HG03378 (cell line): Measurements from ENCODE around the gene ISG20L2.

ENCODE experiments used
- ATAC-seq: cut with Tn5 transposase; IDR thresholded peaks from one replicate; pipeline ENCODE4 v1.9.1; 2021; ENCODE audit warnings: mild to moderate bottlenecking, moderate library complexity; ENCODE audit not compliant: unreplicated experiment

Gene ISG20L2

DNA sequence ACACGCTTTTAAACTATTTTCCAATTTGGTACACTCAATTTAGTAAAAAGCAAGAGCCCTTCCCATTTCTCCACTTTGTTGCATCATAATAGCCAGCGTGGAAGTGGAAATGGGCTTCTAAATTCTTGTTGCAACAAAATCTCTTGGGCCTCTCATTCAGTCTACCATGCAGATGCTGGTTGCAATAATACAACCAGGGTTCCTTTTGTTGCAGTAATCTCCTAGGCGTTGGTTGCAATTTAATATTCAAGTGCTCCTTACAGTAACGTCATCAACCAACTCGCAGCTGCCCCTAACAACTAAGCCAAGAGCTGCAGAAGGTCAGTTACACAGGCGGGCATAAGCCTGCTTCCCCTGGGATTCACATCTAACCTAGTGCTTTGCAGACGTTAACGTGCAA lies 25.7 kb upstream of the ISG20L2 start:
- no peak for ATAC-seq

DNA sequence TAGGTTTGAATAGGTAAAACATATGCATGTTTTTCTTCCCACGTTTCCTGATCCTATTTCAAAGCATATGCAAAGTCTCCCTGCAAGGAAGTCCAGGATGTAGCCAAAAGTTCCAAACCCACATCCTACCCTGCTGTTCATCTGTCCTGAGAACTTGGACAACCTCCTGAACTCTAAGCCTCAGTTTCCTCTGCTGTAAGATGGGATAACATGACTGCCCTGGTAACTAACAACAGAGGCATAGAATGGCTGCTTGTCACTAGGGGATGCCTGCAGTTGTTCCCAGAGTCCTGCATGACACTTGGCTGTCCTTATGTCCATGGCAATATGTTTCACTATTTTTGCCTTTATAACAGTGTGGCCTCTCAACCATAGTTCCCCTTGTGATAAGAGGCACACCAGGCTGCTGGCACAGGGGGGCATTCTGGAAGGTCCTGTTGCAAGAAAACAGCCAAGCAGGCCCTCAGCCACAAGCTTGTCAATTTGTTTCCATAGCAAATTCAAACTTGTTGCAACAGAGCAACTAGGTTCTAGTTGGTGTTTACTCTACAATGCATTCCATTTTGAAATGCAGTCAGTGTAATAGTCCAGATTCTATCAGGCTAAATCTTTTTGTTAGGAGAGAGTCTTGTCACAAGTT lies 24.4 kb upstream of the ISG20L2 start:
- no peak for ATAC-seq

DNA sequence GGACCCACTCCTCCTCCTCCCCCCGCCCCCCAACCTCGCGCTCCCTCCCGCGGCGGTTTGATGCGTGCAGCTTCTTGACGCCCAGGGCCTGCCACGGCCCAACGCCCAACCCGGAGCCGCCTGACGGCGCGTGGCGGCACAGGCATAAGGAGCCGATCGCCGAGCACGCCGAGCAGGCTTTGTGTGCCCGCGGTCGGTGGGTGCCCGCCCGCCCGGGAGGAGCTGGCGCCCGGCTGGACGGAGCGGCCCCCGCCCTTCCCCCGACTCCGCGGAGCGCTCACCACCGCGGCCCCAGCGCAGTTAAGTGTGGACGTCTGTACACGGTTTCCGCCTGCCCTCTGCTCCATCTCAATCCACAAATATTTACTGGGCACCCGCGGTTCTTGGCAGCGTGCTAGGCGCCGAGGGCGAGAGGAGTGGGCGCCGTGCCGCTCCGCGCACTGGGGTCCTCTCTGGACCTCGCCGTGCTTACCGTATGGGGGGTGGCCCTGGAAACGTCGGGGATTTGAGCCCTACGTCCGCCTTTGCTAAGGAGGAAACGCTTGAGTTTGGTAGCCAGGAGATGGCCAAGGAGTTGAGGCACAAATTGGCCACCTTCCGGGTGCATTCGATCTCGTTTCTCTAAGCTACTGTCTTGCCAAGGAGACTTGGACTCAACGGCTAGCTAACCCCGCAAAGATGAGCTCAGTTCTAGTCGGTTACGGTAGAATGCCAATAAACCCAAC lies 23.4 kb upstream of the ISG20L2 start:
- peak; percentile 41 for ATAC-seq

DNA sequence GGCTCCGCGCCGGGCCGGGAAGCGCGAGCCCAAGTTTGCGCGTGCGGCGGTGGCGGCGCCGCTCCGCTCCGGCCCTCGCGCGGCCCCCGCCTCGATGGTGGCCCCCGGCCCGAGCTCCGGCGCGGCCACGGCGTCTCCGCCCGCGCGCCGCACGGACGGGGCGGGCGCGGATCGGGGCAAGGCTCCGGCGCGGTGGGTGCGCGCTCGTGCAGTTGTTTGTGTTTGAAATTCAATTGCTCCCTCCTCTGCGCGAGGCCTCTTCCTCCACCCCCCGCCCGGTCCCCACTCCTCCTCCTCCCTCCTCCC lies 22.8 kb upstream of the ISG20L2 start, which contains the start of gene HDGF:
Gene HDGF (minus strand): TSS at position 225 of the 306 bp plus-strand sequence. CDS start 246 bp downstream, outside the sequence.
- ATAC-seq, result no peak

DNA sequence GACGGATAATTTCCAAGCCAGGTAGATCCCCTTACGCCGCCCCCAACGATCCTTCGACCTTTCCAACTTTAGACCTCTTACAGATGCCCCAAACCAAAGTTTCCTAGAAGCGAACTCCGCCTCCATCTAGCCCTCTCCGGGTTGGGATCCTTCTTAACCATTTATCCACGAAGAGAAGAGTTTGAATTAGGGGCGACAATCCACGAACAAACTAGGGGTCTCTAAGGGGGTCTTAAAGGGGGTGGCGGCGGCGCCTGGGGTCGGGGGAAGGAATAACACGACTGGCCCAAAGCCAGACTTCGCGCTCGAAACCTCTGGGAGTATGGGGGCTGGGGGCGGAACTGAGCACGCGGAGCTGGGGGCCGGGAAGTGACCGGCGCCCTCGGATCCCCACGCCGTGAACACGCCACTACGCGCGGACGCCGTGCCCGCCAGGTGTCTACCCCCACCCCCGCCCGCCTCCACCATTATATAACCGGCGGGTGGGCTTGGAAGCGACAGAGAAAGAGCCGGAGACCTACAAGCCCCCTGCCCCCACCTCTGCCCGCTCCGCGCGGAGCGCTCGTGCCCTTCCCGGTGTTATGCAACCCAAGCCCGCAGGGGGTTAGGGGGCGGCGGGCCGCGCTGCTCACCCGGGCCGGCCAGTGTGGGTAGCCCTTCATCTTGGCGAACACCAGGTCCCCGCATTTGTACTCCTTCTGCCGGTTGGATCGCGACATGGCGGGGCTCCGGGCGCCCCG lies 22.3 kb upstream of the ISG20L2 start:
- no peak for ATAC-seq

DNA sequence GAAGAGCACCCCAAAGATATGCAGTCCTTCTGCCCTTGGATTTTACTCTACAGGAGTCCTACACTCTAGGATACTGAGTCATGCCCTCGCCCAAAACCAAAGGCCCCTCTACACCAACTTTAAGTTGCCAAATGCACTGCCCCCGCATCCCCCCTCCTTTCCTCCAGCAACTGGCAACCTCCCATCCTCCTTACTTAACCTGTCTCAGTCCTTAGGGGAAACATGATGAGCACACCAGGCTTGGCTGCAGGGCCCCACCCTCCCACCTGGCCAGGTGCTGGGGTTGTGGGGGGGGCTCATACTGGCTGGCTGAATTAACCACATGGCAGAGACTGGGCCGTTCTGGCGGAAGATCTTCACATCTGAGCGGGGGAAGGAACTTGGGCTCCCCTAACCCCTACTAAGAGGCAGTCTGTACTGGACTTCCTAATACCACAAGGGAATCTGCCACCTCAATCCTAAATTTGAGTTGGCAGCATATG lies 21.7 kb upstream of the ISG20L2 start:
- no peak for ATAC-seq

DNA sequence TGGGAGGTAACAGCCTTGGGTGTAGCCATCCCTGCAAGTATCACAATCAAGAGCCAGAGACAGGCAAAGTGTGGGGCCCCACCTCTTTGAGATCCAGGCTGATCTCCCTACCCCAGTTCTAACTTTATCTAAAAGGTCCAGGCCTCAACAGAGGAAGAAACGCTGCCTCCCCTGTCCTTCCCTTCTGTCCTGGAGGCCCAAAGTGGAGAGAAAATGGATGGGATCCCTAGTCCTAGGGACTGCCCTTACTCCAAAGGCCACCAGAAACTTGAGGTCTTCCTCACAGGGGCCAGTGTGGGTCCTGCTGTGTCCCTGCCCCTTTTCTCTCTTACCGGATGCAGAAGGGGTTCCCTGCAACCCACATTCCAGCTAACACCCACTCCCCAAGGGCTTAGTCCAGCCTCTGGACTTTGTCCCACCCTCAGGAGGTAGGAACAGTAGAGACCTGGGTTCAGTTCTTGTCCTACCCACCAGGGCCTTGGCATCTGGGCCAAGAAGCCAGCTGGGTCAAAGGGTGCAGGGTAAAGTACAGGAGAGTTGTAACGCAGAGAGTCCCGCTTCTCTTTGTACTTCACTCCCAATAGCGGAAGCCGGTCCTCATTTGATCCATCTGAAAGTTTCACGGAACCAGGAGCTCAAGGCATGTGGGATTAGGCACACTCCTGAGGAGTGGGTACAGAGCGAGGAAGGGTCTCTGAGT lies 21.0 kb upstream of the ISG20L2 start:
- ATAC-seq, result no peak

DNA sequence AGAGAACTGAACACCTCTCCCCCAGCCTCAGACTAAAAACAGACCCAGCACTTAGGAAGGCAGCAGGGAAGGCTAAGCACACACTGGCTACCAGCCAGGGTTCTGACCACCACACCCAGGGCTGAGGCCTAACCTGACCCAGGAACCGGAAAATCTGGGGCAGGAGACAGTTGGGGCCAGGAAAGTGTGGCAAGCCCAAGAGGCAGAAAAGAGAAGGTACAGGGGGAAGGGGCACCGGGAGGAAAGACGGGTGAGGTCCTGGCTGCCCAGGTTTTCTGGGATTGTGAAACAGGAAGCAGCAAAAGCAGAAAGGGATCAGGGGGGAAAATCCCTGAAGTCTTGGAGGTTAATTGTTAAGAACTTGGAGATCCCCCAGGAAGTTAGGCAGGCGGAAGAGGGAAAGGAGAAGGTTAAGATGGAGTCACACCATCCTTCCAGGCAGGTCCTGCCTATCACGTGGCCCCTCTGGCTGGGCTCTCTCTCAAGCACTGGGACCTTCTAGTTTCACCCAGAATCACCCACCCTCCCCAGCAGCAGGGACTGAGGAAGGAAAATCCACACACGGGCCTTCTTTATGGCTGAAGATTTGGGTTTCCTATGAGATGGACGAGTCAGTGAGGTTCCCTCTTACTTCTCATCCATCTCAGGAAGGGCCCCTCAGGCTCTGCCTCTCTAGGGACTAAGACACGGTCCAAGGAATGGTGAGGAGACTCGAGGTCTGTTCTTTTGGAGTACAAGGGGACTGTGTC lies 20.3 kb upstream of the ISG20L2 start:
- no peak for ATAC-seq

DNA sequence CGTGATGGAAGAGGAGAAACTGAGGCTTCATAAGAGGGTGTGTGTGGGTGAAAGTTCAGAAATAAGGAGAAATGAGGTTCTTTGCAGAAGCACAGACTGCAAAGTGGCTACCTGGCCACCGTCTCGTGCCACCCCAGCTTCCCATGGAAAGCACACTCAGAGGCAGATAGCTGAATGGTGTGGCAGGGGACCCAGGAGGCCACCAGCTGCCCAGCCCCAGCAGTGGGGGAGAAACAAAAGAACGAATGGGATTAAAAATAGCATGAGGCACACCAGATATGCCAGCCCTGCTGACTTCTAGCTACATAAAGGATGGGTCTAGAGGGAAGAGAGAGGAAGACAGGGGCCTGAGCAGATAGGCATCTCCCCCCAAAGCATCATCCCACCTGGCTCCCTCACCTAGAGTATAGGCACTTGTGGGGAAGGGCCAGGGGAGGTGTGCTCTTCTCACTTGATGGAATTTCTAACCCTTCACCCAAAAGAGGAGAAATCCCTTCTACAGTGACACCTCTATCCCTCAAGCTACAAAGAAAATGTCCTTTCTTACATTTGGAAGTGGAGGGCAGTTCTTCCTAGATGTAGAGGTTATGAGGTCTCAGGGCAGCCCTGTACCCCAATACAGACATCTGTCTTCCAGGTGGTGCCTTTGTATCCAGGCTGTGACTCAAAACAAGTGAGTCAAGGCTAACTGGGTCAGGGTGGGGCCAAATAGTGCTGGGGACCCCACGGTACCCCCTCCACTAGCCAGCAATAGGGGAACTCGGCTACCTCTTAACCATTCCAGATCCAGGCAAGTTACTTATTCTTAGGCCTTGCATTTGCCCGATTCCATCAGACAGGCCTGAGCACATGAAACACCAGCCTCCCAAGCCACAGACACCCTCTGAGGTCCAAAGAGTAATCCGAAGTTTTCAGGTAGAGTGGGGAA lies 19.4 kb upstream of the ISG20L2 start:
- ATAC-seq, result no peak

DNA sequence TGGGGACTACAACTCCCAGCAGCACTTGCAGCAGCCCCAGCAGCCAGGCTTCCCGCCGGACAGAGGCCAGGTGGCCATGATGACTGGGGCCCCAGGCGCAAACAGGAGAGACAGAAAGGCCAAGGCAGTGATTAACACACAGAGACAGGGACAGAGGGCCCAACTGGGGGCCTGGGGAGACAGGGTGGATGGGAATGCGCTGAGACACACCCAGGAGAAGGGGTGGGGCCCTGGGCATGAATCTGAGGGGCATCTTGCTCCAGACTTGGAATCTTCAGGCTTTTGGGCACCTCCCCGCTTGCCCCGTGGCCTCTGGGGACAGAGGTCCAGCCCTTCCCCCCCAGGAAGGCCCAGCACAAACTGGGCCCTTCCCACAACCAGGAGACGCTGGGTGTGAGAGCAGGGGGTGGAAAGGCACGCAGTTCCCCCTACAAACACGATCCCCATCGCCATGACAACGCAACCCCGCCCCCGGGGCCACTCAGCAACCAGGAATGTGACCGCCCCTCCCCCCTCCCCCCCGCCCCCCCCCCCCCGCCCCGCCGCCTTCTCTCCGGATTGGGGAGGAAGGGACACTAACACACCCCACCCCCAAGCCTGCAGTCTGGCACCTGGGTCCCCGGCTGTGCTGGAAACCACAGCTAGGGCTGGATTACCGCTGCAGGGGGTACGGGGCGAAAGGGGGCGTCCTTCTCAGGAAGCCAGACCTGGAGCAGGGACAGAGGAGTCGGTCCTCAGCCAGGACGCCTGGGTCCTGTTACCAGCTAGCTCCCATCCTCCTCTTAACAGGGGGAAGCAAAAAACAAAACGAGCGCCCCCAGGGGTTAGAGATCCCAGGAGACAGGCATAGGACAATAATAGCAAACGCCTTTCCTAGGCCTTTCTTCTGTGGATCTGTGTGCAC lies 18.4 kb upstream of the ISG20L2 start:
- no peak for ATAC-seq

DNA sequence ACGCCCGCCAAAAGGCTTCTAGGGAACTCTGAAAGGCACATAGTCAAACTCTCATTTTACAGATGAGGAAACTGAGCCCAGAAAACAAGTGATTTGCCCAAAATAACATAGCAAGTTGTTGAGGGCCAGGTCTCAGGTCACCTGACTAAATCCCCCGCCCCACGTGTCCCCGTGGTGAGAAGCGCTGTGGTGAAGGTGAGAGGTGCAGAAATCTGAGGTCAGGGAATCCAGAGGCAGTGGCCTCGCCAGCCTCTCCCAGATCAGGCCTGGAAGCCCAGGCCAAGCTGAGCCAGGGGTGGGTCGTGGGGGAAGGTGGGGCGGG lies 17.8 kb upstream of the ISG20L2 start:
- no peak for ATAC-seq

DNA sequence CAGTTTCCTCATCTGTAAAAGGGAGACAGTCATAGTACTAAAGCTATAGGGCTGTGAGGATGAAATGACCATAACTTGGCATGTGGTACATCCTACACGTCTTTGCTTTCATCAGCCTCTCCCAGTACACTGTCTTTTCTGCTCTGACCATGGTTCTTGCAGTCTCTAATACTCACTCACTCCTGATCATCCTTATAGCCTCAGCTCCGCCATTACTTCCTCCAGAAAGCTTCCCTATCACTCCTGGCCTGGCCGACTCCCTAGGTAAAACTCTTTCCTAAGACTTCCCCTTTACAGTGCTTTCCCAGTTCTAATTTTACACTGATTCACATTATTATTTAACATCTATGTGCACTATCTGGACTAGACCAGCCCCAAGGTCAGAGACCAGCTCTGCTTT lies 17.3 kb upstream of the ISG20L2 start:
- no peak for ATAC-seq

DNA sequence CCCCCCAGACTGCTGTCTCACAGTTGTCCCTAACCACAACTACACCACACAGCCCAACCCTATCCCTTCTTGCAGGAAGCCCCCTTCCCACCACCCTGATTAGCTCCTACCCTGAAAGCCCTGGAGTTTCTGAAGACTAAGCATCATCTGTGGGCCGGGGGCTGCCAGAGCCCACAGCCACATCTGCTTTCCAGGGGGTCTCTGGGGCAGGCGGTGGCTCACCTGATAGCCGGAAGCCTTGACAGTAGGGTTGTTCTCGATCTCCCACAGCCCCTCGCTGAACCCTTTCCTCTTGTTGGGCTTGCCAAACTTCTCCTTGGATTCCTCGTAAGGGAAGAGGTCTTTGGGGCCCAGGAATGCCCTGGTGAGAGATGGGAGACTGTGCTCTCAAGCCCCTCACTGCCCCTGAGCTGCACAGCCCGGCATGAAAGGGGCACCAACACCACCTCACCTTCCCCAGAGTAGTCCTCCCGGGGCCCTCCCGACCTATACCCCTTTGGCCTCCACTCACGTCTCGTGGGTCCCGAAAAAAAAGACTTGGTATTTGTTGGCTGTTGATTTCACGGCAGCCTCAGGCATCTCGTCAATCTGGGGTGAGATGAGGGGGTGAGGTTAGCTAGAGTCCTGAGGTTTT lies 16.3 kb upstream of the ISG20L2 start:
- ATAC-seq, result no peak

DNA sequence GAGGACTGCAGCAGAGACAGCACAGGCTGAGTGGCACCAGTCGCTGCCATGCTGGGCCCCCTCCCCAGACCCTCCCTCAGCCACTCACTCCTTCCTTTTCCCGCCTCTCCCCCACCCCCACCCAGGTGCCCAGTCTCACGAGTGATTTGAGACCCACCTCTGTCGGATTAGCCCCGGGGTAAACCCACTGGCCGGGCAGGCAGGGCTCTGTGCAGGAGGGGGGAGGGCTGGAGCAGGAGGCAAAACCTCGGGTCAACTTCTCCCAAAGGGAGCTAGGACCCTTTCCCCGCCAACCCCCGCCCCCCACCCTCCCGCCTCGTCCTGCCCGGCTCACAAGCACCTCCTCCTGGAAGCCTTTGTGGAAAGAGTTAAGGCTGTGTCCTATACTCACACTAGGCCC lies 15.8 kb upstream of the ISG20L2 start:
- ATAC-seq, result no peak

DNA sequence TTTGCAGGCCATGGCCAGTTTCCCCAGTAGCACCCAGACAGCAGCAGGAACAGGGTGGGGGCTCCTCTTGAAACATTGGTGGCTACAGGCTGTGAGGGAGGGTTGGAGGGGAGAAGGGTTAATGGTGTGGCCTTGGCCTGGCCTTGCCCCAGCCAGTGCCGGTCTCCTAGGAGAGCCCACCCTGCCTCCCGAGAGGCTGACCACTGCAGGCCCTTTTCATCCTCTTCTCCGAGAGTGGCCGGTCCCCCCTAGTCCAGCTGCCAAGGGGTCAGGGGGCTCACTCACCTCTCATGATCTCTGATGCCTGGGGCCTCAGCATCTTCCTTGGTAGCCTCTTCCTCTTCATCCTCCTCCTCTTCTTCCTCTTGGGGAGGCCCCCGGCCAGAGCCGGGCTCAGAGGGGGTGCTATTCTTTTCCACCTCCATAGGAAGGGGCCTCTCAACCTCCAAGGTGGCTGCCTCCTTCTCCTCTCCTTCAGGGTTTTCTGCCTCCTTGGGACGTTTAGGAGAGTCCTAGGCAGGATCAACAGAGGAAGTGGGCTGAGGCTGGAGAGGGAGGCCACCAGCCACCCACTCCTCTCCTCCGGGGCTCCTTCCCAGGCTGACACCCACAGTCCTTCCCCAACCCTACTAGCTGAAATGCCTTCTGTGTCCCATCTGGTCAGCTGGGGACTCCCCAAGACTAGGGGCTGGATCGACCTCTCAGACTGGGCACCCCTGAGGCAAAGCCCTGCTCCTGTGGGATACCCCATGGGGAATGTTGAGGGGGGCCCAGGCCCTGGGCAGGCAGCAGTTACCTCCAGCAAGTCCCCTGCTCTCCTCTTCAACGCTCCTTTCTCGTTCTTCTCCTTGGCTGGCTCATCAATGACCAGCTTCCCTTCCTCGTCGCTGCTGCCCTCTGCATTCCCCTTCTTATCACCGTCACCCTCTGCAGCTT lies 15.1 kb upstream of the ISG20L2 start:
- no peak for ATAC-seq

DNA sequence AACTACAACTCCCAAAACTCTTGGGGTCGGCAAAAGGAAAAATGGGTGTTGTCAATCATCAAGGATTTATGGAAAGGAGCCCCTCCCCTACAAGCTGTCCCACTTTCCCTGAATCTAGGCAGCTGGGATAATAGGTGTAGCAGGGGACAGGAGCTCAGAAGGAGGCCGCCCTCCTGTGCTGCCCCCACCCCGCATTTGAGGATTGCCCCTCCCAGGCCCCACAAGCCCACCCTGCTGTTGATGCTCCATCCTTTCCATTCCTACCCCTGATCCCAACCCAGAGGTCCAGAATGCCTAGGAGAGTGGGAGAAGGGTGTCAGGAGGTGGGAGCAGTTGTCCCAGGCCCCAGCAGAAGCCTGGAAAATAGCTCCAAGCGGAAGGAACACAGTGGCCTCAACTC lies 14.2 kb upstream of the ISG20L2 start:
- no peak for ATAC-seq

DNA sequence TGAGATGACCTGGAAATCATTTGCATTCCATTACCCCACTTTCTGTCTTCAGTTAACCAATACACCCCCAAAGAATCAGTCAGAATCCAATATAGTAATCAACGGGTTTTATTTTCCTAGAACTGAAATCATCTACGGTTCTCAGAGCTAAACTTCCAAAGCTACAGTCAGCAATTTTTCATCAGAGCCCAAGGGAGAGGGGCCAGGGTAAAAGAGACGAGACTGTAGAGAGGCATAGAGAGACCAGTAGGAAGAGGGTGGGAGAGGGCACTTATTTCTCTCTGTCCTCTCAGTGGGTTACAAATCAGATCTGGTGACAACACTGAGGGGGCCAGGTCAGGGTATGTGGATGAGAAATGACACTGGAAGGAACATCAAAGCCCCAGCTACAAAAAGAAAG lies 13.5 kb upstream of the ISG20L2 start:
- no peak for ATAC-seq
